ENCODE data around the gene PLVAP. TPM values are rescaled to one million over a fixed set of nuclear protein-coding genes. Genes with fewer than 3 reads are reported as not detected.

The PLVAP gene
- total and polyA plus RNA-seq, 2 donors (not counting 3 experiments of a cell fraction or from before 2014, with no cell fraction given), result 5.7 to 16.9 TPM

DNA sequence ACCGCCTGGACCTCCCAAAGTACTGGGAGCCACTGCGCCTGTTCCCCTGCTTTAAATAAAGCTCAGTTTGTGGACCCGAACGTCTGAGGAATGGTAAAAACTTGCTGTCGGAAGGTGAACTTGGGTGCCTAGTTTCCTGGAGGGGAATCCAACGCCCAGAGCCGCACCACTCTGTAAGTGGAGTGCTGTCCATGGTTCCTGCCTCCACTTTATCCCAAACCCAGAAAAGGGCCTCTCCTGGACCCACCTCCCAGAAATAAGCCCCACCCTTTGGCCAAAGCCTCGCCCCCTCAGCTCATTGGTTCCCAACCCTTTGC, 44.8 kb downstream of the PLVAP start:
- CTCF ChIA-PET, result interaction anchor here (0.6 to 2.5 kb wide), 3 partner anchors 27 to 54 kb away, joined by 3 to 12 read pairs (median 4); partner anchors contain the start of gene MRPL34
- Histone ChIP-seq H3K27ac (ENCODE audit: insufficient read depth, low read depth, low read length) (no peak overlapping the region), H3K79me2 (ENCODE audit: control insufficient read depth, insufficient read depth, low read length) (no peaks in the 10 kb centered on the region), H4K20me1 (replicated peaks; ENCODE audit: control insufficient read depth, extremely low read depth, insufficient read depth, low read length) (no peaks in the 10 kb centered on the region), H3K4me3 (replicated peaks in 1 of 3; ENCODE audit: insufficient read depth in 1 of 3, low read depth in 1 of 3, low read length in 3 of 3) (no peak overlapping the region), H3K27me3 (ENCODE audit: control insufficient read depth in 2 of 2, insufficient read depth in 2 of 2, low read length in 2 of 2) (peaks cover 4 to 19% of the 10 kb centered on the region in 2 experiments), H3K36me3 (ENCODE audit: control insufficient read depth in 2 of 2, extremely low read depth in 1 of 2, insufficient read depth in 2 of 2, low read length in 2 of 2) (no peaks in the 10 kb centered on the region), H3K9me3 (replicated peaks; ENCODE audit: control insufficient read depth, insufficient read depth, low read length) (no peaks in the 10 kb centered on the region), H3K4me1 (ENCODE audit: control insufficient read depth, extremely low read depth, insufficient read depth, low read length) (peaks cover 15% of the 10 kb centered on the region), H2AFZ (ENCODE audit: low read depth, low read length) (no peak overlapping the region), H3K4me2 (ENCODE audit: insufficient read depth, low read length) (no peak overlapping the region), H3K9ac (replicated peaks; ENCODE audit: extremely low read depth, insufficient read depth, low read length) (no peak overlapping the region), H3K9me1 (replicated peaks; ENCODE audit: control insufficient read depth, extremely low read depth, insufficient read depth, low read length) (no peaks in the 10 kb centered on the region)
- TF ChIP-seq GATA2 (IDR thresholded peaks at IDR 0.05; ENCODE audit: insufficient read depth, insufficient read length, low read depth, low read length), result no peak
- no peak for TF ChIP-seq FOS (IDR thresholded peaks at IDR 0.05; ENCODE audit: borderline replicate concordance, insufficient read depth, low read length)
- FAIRE-seq (no peak), DNase-seq (ENCODE audit: low read depth, low spot score) (no peak)
- intact Hi-C loops (cut with micrococcal nuclease), result no loop called here
- POLR2A ChIA-PET, result no interaction called here
- BruUV-seq (replicated peaks), result no TSS peak
- dilution Hi-C loops (cut with MboI; ENCODE audit: extremely low pct_ligation_motif_present, low sequenced_read_pairs), result no loop called here

DNA sequence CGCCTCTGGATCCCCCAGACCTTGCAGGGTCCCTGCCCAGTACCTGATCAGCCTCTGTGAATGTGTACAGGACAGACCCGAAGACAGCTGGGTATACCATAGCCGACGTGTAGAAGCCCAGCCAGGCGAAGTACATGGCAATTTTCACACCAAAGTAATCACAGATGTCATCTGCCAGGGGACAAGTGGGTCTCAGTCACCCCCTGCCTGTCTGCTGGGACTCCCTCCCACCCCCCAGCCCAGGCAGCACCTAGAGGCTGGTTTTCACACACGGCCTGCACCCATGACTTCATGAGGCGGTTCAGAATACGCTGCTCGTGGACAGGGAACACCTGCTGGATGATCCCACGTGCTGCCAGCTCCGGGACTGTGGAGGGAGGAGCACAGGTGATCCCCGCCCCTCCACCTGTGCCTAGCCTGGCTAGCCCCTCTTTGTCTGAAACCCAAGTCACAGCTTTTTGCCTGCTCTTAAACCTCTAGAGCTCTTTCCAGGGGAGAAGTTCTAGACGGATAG, 46.0 kb downstream of the PLVAP start:
- Histone ChIP-seq H2AFZ (ENCODE audit: low read depth, low read length) (no peak overlapping the region), H3K36me3 (ENCODE audit: control insufficient read depth in 2 of 2, extremely low read depth in 1 of 2, insufficient read depth in 2 of 2, low read length in 2 of 2) (no peaks in the 10 kb centered on the region), H3K27me3 (ENCODE audit: control insufficient read depth in 2 of 2, insufficient read depth in 2 of 2, low read length in 2 of 2) (peaks cover 4 to 19% of the 10 kb centered on the region in 2 experiments), H3K9me1 (replicated peaks; ENCODE audit: control insufficient read depth, extremely low read depth, insufficient read depth, low read length) (no peaks in the 10 kb centered on the region), H3K9ac (replicated peaks; ENCODE audit: extremely low read depth, insufficient read depth, low read length) (no peak overlapping the region), H3K4me3 (replicated peaks in 1 of 3; ENCODE audit: insufficient read depth in 1 of 3, low read depth in 1 of 3, low read length in 3 of 3) (no peak overlapping the region), H3K27ac (ENCODE audit: insufficient read depth, low read depth, low read length) (no peak overlapping the region), H3K4me1 (ENCODE audit: control insufficient read depth, extremely low read depth, insufficient read depth, low read length) (peaks cover 15% of the 10 kb centered on the region), H3K9me3 (replicated peaks; ENCODE audit: control insufficient read depth, insufficient read depth, low read length) (no peaks in the 10 kb centered on the region), H4K20me1 (replicated peaks; ENCODE audit: control insufficient read depth, extremely low read depth, insufficient read depth, low read length) (no peaks in the 10 kb centered on the region), H3K79me2 (ENCODE audit: control insufficient read depth, insufficient read depth, low read length) (no peaks in the 10 kb centered on the region), H3K4me2 (ENCODE audit: insufficient read depth, low read length) (no peak overlapping the region)
- DNase-seq (ENCODE audit: low read depth, low spot score) (no peak), FAIRE-seq (no peak)
- intact Hi-C loops (cut with micrococcal nuclease), result no loop called here
- dilution Hi-C loops (cut with MboI; ENCODE audit: extremely low pct_ligation_motif_present, low sequenced_read_pairs), result no loop called here
- ChIA-PET CTCF (no interaction called here), POLR2A (no interaction called here)
- BruUV-seq (replicated peaks), result no TSS peak
- TF ChIP-seq POLR2AphosphoS5 (IDR thresholded peaks at IDR 0.05; ENCODE audit: insufficient read depth, low read depth, low read length), result no peak
- TF ChIP-seq, protein P1, sequence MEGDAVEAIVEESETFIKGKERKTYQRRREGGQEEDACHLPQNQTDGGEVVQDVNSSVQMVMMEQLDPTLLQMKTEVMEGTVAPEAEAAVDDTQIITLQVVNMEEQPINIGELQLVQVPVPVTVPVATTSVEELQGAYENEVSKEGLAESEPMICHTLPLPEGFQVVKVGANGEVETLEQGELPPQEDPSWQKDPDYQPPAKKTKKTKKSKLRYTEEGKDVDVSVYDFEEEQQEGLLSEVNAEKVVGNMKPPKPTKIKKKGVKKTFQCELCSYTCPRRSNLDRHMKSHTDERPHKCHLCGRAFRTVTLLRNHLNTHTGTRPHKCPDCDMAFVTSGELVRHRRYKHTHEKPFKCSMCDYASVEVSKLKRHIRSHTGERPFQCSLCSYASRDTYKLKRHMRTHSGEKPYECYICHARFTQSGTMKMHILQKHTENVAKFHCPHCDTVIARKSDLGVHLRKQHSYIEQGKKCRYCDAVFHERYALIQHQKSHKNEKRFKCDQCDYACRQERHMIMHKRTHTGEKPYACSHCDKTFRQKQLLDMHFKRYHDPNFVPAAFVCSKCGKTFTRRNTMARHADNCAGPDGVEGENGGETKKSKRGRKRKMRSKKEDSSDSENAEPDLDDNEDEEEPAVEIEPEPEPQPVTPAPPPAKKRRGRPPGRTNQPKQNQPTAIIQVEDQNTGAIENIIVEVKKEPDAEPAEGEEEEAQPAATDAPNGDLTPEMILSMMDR (IDR thresholded peaks at IDR 0.05; ENCODE audit: extremely low read depth in 1 of 2, insufficient read depth in 1 of 2, low read depth in 1 of 2, low read length in 2 of 2), result no peak
- no peak for TF ChIP-seq FOS (IDR thresholded peaks at IDR 0.05; ENCODE audit: borderline replicate concordance, insufficient read depth, low read length)
- TF ChIP-seq, protein P2, sequence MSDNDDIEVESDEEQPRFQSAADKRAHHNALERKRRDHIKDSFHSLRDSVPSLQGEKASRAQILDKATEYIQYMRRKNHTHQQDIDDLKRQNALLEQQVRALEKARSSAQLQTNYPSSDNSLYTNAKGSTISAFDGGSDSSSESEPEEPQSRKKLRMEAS (IDR thresholded peaks at IDR 0.05; ENCODE audit: insufficient read depth, insufficient read length), result no peak

Data from endothelial cell of umbilical vein (primary cell).